A673 (cell line): ENCODE measurements around the gene MAST4. TPM values are rescaled to one million over a fixed set of nuclear protein-coding genes. Genes with fewer than 3 reads are reported as not detected.

Experiments
- BruUV-seq: library from RNA; stranded (reverse); fragments of 400-500 nt; replicated peaks from 2 replicates; lab custom pipeline; 2021; lab: Mats Ljungman, UMichigan
- CTCF ChIA-PET: fragments of 300-600 bp; sonication (Branson Sonifier 250); formaldehyde crosslinking; loops from one replicate; lab custom pipeline; 2022; ENCODE audit warnings: antibody characterized with exemption; lab: Charles Lee
- POLR2A ChIA-PET: fragments of 300-600 bp; sonication (Branson Sonifier 250); formaldehyde crosslinking; loops from one replicate; lab custom pipeline; 2022; ENCODE audit warnings: antibody characterized with exemption; ENCODE audit not compliant: low non-redundant PET; lab: Charles Lee
- DNase-seq: peaks from one replicate; pipeline ENCODE4 v3.0.0-alpha.2; 2015; ENCODE audit warnings: low spot score
- H3K27ac ChIP-seq: fragments of 200-600 bp; sonication (generic); 2 replicates; pipeline ENCODE4 v1.5.1; 2016; ENCODE audit warnings: mixed run types, low read depth, mild to moderate bottlenecking, mixed read lengths, antibody characterized with exemption, low read length; ENCODE audit not compliant: poor library complexity, severe bottlenecking
- H3K27me3 ChIP-seq: fragments of 200-600 bp; sonication (generic); replicated peaks from 2 replicates; pipeline ENCODE4 v1.6.1; 2017; ENCODE audit warnings: mixed run types, low read depth, mild to moderate bottlenecking, mixed read lengths, antibody characterized with exemption, low read length; ENCODE audit not compliant: insufficient read depth, poor library complexity
- H3K36me3 ChIP-seq: fragments of 200-600 bp; sonication (generic); 2 replicates; pipeline ENCODE4 v1.6.1; 2016; ENCODE audit warnings: mixed run types, mild to moderate bottlenecking, mixed read lengths, antibody characterized with exemption, low read length; ENCODE audit not compliant: insufficient read depth, poor library complexity, severe bottlenecking
- H3K4me1 ChIP-seq: fragments of 200-600 bp; sonication (generic); 2 replicates; pipeline ENCODE4 v1.6.1; 2017; ENCODE audit warnings: mixed run types, mild to moderate bottlenecking, mixed read lengths, antibody characterized with exemption, low read length; ENCODE audit not compliant: insufficient read depth, poor library complexity, severe bottlenecking
- H3K4me3 ChIP-seq: fragments of 200-600 bp; sonication (generic); 2 replicates; pipeline ENCODE4 v1.5.1; 2016; ENCODE audit warnings: low read depth, mixed run types, mild to moderate bottlenecking, mixed read lengths, low read length; ENCODE audit not compliant: poor library complexity, severe bottlenecking
- H3K9me3 ChIP-seq: fragments of 200-600 bp; sonication (generic); 2 replicates; pipeline ENCODE4 v1.6.1; 2016; ENCODE audit warnings: mixed run types, low read depth, mild to moderate bottlenecking, mixed read lengths, antibody characterized with exemption, low read length; ENCODE audit not compliant: poor library complexity, severe bottlenecking
- EZH2 ChIP-seq: fragments of 200-600 bp; sonication (generic); IDR thresholded peaks from 2 replicates; pipeline ENCODE4 v1.6.1; 2017; ENCODE audit warnings: borderline replicate concordance, low read depth, mild to moderate bottlenecking, mixed read lengths, antibody characterized with exemption, low read length; ENCODE audit not compliant: poor library complexity, severe bottlenecking
- intact Hi-C: fragments of 100-400 bp; cut with micrococcal nuclease; formaldehyde crosslinking; loops from one replicate; pipeline ENCODE4 v1.10.0; 2022; ENCODE audit not compliant: unreplicated experiment
- total RNA-seq: library from RNA; stranded (reverse); gene quantifications from 2 replicates; pipeline ENCODE4 v1.2.3, GENCODE V29; 2021
- TF ChIP-seq, protein P1 (sequence below): fragments of 300-800, 200-600 bp; sonication (generic); conservative IDR thresholded peaks from 2 replicates; pipeline ENCODE4 v1.5.1; 2017; ENCODE audit warnings: low read depth, mild to moderate bottlenecking, antibody characterized with exemption, low read length, moderate library complexity, mixed read lengths

Gene MAST4
- total RNA-seq, 1 experiment from 2014 or later: 4.5 TPM

DNA sequence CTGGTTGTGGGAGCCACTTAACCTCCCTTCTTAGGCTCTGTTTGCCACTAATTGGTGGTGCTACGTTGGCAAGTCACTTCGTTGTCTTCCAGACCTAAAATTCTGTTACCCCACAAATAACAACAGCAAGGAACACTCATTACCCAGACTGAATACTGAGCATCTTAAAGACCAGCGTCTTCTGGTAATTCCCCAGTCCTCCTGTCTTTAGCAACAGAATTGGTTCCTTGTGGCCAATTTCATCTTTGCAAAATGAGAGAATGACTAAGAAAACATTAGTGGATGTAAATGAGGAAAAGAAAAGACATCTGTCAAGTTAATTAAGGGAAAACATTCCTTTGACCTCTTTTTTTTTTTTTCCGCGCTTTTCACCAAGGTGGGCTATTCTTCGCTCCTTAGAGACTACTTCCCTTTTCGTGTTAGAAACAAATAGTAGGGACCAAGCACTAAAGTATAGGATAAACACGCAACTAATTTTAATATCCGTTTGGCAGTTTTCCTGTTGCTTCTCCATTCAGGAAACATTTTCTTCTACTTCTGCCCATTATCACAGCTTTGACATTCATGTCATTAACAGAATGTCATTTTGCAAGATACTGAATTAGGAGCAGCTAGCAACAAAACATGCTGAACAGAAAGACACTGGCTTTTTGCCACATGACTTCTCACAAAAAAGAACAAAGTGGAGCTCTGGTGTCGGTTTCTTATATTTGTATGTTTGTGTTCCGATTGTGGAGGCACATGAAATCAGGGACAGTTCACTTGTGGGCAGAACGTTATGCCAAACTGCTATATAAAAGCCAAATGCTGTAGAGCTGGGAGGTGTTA is 446.2 kb downstream of the MAST4 start:
- Histone ChIP-seq H3K27me3 (no peaks in the 10 kb centered on the region), H3K36me3 (no peaks in the 10 kb centered on the region), H3K4me1 (no peaks in the 10 kb centered on the region), H3K9me3 (no peaks in the 10 kb centered on the region), H3K4me3 (no peak overlapping the region), H3K27ac (no peak overlapping the region)
- no TSS peak for BruUV-seq
- ChIA-PET POLR2A (no interaction called here), CTCF (interaction anchor here (0.6 kb wide), 1 partner anchor 27 kb away, joined by 3 read pairs; no protein-coding TSS in a partner anchor)
- DNase-seq: peak; percentile 14
- TF ChIP-seq EZH2: no peak
- TF ChIP-seq, protein P1, sequence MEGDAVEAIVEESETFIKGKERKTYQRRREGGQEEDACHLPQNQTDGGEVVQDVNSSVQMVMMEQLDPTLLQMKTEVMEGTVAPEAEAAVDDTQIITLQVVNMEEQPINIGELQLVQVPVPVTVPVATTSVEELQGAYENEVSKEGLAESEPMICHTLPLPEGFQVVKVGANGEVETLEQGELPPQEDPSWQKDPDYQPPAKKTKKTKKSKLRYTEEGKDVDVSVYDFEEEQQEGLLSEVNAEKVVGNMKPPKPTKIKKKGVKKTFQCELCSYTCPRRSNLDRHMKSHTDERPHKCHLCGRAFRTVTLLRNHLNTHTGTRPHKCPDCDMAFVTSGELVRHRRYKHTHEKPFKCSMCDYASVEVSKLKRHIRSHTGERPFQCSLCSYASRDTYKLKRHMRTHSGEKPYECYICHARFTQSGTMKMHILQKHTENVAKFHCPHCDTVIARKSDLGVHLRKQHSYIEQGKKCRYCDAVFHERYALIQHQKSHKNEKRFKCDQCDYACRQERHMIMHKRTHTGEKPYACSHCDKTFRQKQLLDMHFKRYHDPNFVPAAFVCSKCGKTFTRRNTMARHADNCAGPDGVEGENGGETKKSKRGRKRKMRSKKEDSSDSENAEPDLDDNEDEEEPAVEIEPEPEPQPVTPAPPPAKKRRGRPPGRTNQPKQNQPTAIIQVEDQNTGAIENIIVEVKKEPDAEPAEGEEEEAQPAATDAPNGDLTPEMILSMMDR: no peak
- intact Hi-C loops: no loop called here

DNA sequence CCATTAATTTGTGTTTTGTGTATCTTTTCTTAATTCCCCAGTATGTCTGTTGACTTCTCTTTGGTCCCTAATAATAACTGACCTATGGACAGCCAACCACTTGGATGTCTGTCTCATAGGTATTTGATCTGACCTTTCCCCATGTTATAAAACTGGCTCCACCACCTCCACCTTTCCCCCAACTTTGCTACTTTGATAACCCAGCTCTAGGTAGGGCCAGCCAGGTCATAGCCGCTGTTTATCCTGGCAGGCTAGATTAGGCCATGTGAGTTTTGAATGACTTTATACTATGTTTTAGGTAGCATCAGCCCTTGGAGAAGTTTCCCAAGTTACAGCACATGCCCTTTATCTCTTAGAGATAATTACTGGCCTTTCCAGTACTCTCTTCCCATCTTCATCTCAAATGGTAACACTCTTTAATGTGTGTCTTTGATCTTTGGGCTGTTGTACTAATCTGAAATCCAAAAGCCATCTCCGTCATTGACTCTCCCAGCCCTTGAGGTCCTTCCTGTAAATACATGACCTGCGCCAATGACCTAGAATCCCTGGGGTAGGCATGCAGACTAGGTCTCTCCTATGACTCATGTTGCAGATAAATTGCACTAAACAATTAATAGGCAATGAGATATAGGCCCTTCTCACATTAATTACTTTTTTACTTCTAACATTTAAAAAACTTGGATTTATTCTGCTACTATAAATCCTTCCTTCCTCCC is 447.8 kb downstream of the MAST4 start:
- Histone ChIP-seq H3K36me3 (no peaks in the 10 kb centered on the region), H3K27me3 (no peaks in the 10 kb centered on the region), H3K27ac (no peak overlapping the region), H3K4me1 (no peaks in the 10 kb centered on the region), H3K9me3 (no peaks in the 10 kb centered on the region), H3K4me3 (no peak overlapping the region)
- BruUV-seq: no TSS peak
- TF ChIP-seq, protein P1: no peak
- no peak for TF ChIP-seq EZH2
- no peak for DNase-seq
- ChIA-PET CTCF (no interaction called here), POLR2A (no interaction called here)
- intact Hi-C loops: no loop called here

DNA sequence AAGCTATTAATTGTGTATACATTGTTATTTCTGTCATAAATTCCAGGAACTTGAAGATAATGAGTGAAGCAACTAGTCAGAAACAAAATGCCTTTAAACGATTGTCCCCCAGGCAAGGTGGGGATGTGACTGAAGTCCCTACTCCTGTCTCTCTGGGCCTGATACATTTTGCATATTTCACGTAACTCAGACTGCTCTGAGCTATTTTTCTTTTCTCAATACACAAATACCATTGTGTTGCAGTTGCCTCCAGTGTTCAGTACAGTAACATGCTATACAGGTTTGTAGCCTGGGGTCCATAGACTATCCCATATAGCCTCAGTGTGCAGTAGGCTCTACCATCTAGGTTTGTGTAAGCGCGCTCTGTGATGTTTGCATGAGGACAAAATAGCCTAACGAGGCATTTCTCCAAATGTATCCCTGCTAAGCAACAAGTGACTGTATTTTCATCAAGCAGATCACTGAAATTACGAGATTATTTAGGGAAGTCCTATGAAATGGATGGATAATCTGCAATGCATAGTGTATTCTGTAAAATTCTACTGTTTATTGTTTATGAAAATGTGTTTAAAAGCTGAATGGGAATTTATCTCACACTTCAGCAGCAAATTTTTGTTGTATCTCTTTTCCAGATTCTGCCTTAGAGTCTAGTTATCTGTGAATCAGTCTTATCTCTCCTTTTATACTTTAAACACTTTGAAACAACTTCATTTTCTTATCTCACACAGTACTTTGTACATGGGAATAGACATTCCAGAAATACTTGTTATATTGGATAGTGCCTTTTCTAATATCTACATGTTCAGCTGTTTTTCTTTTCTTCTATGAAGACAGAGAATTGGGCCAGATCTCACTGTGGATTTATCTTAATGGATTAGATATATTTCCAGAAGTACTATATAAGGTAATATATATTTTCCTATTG is 449.9 kb downstream of the MAST4 start:
- TF ChIP-seq, protein P1: no peak
- no peak for TF ChIP-seq EZH2
- Histone ChIP-seq H3K4me1 (no peaks in the 10 kb centered on the region), H3K27me3 (no peaks in the 10 kb centered on the region), H3K9me3 (no peaks in the 10 kb centered on the region), H3K27ac (no peak overlapping the region), H3K4me3 (no peak overlapping the region), H3K36me3 (no peaks in the 10 kb centered on the region)
- DNase-seq: no peak
- POLR2A ChIA-PET: interaction anchor here (0.6 kb wide), 1 partner anchor 13 kb away, joined by 3 read pairs; no protein-coding TSS in a partner anchor
- CTCF ChIA-PET: no interaction called here
- intact Hi-C loops: no loop called here
- BruUV-seq: no TSS peak
